Measurements from ENCODE around the gene EARS2. TPM values are rescaled to one million over a fixed set of nuclear protein-coding genes. Genes with fewer than 3 reads are reported as not detected.

Gene EARS2
- total and polyA plus RNA-seq, 9 of the 15 experiments (the other 6 are each of a cell fraction or from before 2014, with no cell fraction given): 17.6 to 58.6 (median 36.3) TPM

DNA sequence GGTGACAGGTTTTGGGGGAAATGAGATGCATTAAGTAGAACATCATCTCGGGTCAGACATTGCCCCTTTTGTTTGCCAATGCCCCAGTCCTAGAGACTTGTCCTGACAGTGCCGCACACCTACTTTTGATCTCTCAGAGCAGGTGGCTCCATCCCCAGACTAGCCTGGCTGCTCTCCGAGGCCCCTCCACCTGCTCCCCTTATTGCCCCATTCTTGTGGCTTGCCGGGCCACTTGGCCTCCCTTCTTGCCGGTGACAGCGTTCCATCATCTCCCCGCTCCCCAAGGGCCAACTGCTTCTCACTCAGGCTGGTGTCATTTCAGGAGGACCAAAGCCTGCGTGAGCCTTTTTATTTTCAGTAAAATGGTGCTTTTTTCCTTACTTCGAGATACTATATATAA lies 15.2 kb upstream of the EARS2 start:
- CTCF ChIA-PET (ENCODE audit: low intra/inter-chr PET ratio): no interaction called here
- Histone ChIP-seq H3K79me2 (ENCODE audit: control insufficient read depth, insufficient read depth, low read length) (no peaks in the 10 kb centered on the region), H3K4me1 (replicated peaks in 1 of 2; ENCODE audit: control insufficient read depth in 2 of 2, insufficient read depth in 2 of 2, low read length in 2 of 2) (no peaks in the 10 kb centered on the region), H4K20me1 (replicated peaks; ENCODE audit: control insufficient read depth, insufficient read depth, low read length) (no peaks in the 10 kb centered on the region), H3K27me3 (ENCODE audit: control insufficient read depth in 2 of 2, insufficient read depth in 2 of 2, low read length in 2 of 2) (no peaks in the 10 kb centered on the region), H3K9me1 (ENCODE audit: control insufficient read depth, insufficient read depth, low read length) (no peaks in the 10 kb centered on the region), H3K4me2 (ENCODE audit: insufficient read depth, low read length) (no peak overlapping the region), H2AFZ (ENCODE audit: low read depth, low read length) (no peak overlapping the region), H3K4me3 (no peak overlapping the region), H3K36me3 (ENCODE audit: control insufficient read depth, insufficient read depth, low read length) (peaks cover 63% of the 10 kb centered on the region; the same call in 2 of the 3 replicates), H3K9ac (ENCODE audit: insufficient read depth in 1 of 2, low read depth in 2 of 2, low read length in 2 of 2) (no peak overlapping the region), H3K27ac (ENCODE audit: extremely low read depth, low read depth, low read length) (no peak overlapping the region), H3K9me3 (replicated peaks; ENCODE audit: control insufficient read depth, insufficient read depth, low read depth, low read length) (no peaks in the 10 kb centered on the region)
- ATAC-seq (no peak), FAIRE-seq (no peak), DNase-seq (ENCODE audit: extremely low read depth in 1 of 4, low spot score in 3 of 4) (no peak)
- WGBS (ENCODE audit: insufficient coverage, low coverage, missing lambda C conversion rate): 95% methylated on average over 9 of the region's 9 CpGs
- no TSS peak for BruUV-seq (replicated peaks)
- TF ChIP-seq CHD1 (IDR thresholded peaks at IDR 0.05; ENCODE audit: low read length): no peak
- no peak for TF ChIP-seq SAFB (IDR thresholded peaks at IDR 0.05; ENCODE audit: borderline replicate concordance, low read depth, low read length)
- no peak for TF ChIP-seq JUN (IDR thresholded peaks at IDR 0.05; ENCODE audit: borderline replicate concordance, low read depth, low read length)
- no peak for TF ChIP-seq JUN (CRISPR knock-in tag; IDR thresholded peaks at IDR 0.05; ENCODE audit: borderline replicate concordance)
- TF ChIP-seq, protein P1, sequence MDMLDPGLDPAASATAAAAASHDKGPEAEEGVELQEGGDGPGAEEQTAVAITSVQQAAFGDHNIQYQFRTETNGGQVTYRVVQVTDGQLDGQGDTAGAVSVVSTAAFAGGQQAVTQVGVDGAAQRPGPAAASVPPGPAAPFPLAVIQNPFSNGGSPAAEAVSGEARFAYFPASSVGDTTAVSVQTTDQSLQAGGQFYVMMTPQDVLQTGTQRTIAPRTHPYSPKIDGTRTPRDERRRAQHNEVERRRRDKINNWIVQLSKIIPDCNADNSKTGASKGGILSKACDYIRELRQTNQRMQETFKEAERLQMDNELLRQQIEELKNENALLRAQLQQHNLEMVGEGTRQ (CRISPR knock-in tag; IDR thresholded peaks at IDR 0.05): no peak
- no peak for TF ChIP-seq FIP1L1 (IDR thresholded peaks at IDR 0.05; ENCODE audit: low read depth, low read length, poor library complexity, severe bottlenecking)
- TF ChIP-seq KDM5B (IDR thresholded peaks at IDR 0.05; ENCODE audit: insufficient replicate concordance, low read depth, low read length): no peak
- TF ChIP-seq CREBBP (IDR thresholded peaks at IDR 0.05; ENCODE audit: low read depth, low read length): no peak
- TF ChIP-seq, protein P2, sequence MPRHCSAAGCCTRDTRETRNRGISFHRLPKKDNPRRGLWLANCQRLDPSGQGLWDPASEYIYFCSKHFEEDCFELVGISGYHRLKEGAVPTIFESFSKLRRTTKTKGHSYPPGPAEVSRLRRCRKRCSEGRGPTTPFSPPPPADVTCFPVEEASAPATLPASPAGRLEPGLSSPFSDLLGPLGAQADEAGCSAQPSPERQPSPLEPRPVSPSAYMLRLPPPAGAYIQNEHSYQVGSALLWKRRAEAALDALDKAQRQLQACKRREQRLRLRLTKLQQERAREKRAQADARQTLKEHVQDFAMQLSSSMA (CRISPR knock-in tag; IDR thresholded peaks at IDR 0.05): no peak
- TF ChIP-seq TAL1 (IDR thresholded peaks at IDR 0.05): no peak
- TF ChIP-seq SREBF2 (CRISPR knock-in tag; IDR thresholded peaks at IDR 0.05): no peak
- no peak for TF ChIP-seq EZH2 (IDR thresholded peaks at IDR 0.05; ENCODE audit: borderline replicate concordance, low read depth, low read length)
- TF ChIP-seq MAFG (tag; conservative IDR thresholded peaks at IDR 0.05): no peak
- TF ChIP-seq LARP7 (IDR thresholded peaks at IDR 0.05): no peak
- TF ChIP-seq MAFF (IDR thresholded peaks at IDR 0.05; ENCODE audit: low read length): no peak
- in situ Hi-C loops (cut with MboI): no loop called here
- POLR2A ChIA-PET: no interaction called here
- intact Hi-C loops (cut with micrococcal nuclease): no loop called here
